ENCODE measurements around the gene DNM3.

- no peak for TF ChIP-seq EZH2 (IDR thresholded peaks at IDR 0.05)
- no peak for TF ChIP-seq POLR2AphosphoS5 (IDR thresholded peaks at IDR 0.05; ENCODE audit: borderline replicate concordance, low read depth, low read length)
These were observed 555.9 kb downstream of the DNM3 start for GRCh38 chr1:172397221-172397620.

Data from SK-N-MC (cell line).